ENCODE measurements around the gene UBAP1. TPM values are rescaled to one million over a fixed set of nuclear protein-coding genes. Genes with fewer than 3 reads are reported as not detected.

Gene UBAP1
- total RNA-seq, 1 donor, result 40.9 TPM

GRCh38 chr9:34179213-34180136, 632 bp downstream of the UBAP1 start:
- Histone ChIP-seq H3K4me2 (ENCODE audit: insufficient read depth, low read length) (peak overlapping the region; percentile 97), H3K4me1 (ENCODE audit: insufficient read depth, low read length) (peaks cover 6% of the 10 kb centered on the region), H3K9me3 (ENCODE audit: low read depth, low read length) (no peaks in the 10 kb centered on the region), H3K4me3 (ENCODE audit: insufficient read depth, low read length) (peak overlapping the region; percentile 100), H3K79me2 (ENCODE audit: insufficient read depth, low read length) (peaks cover 57% of the 10 kb centered on the region), H4K20me1 (ENCODE audit: insufficient read depth, low read length) (peaks cover 15% of the 10 kb centered on the region), H3K36me3 (ENCODE audit: insufficient read depth, low read length) (peaks cover 4% of the 10 kb centered on the region), H3K27me3 (ENCODE audit: insufficient read depth, low read length) (no peaks in the 10 kb centered on the region), H3K27ac (ENCODE audit: low read depth, low read length) (peak overlapping the region; percentile 96), H2AFZ (ENCODE audit: low read length) (peak overlapping the region; percentile 100)
- no peak for TF ChIP-seq CTCF (IDR thresholded peaks at IDR 0.05; ENCODE audit: extremely low read depth, low read depth, low read length)
- DNase-seq (ENCODE audit: insufficient read length, low spot score, missing footprints), result no peak

- H3K4me2 ChIP-seq (ENCODE audit: insufficient read depth, low read length), result peak overlapping the region; percentile 68
- H3K4me1 ChIP-seq (ENCODE audit: insufficient read depth, low read length), result peaks cover 29% of the 10 kb centered on the region
- peak overlapping the region; percentile 50 for H3K27ac ChIP-seq (ENCODE audit: low read depth, low read length)
- H2AFZ ChIP-seq (ENCODE audit: low read length), result no peak overlapping the region
- no peaks in the 10 kb centered on the region for H3K27me3 ChIP-seq (ENCODE audit: insufficient read depth, low read length)
- H3K79me2 ChIP-seq (ENCODE audit: insufficient read depth, low read length), result peaks cover 87% of the 10 kb centered on the region
- TF ChIP-seq CTCF (IDR thresholded peaks at IDR 0.05; ENCODE audit: extremely low read depth, low read depth, low read length), result no peak
- H3K4me3 ChIP-seq (ENCODE audit: insufficient read depth, low read length), result no peak overlapping the region
- peaks cover 10% of the 10 kb centered on the region for H3K36me3 ChIP-seq (ENCODE audit: insufficient read depth, low read length)
- H3K9me3 ChIP-seq (ENCODE audit: low read depth, low read length), result no peaks in the 10 kb centered on the region
- DNase-seq (ENCODE audit: insufficient read length, low spot score, missing footprints), result no peak
- H4K20me1 ChIP-seq (ENCODE audit: insufficient read depth, low read length), result peaks cover 55% of the 10 kb centered on the region
Measured at GRCh38 chr9:34185778-34186551, 7.1 kb downstream of the UBAP1 start.

- no peaks in the 10 kb centered on the region for H3K9me3 ChIP-seq (ENCODE audit: low read depth, low read length)
- H4K20me1 ChIP-seq (ENCODE audit: insufficient read depth, low read length), result peaks cover 65% of the 10 kb centered on the region
- H3K4me2 ChIP-seq (ENCODE audit: insufficient read depth, low read length), result no peak overlapping the region
Measured at GRCh38 chr9:34187891-34188240, 9.0 kb downstream of the UBAP1 start.

More at GRCh38 chr9:34187891-34188240, 9.0 kb downstream of the UBAP1 start:
- Histone ChIP-seq H2AFZ (ENCODE audit: low read length) (no peak overlapping the region), H3K27ac (ENCODE audit: low read depth, low read length) (peak overlapping the region; percentile 2), H3K4me3 (ENCODE audit: insufficient read depth, low read length) (no peak overlapping the region), H3K36me3 (ENCODE audit: insufficient read depth, low read length) (peaks cover 10% of the 10 kb centered on the region), H3K4me1 (ENCODE audit: insufficient read depth, low read length) (peaks cover 39% of the 10 kb centered on the region), H3K79me2 (ENCODE audit: insufficient read depth, low read length) (peaks cover 86% of the 10 kb centered on the region), H3K27me3 (ENCODE audit: insufficient read depth, low read length) (no peaks in the 10 kb centered on the region)
- no peak for DNase-seq (ENCODE audit: insufficient read length, low spot score, missing footprints)
- no peak for TF ChIP-seq CTCF (IDR thresholded peaks at IDR 0.05; ENCODE audit: extremely low read depth, low read depth, low read length)

All from osteoblast (primary cell).